Psoas muscle (tissue), 8 donors: Measurements from ENCODE around the gene ERCC3. TPM values are rescaled to one million over a fixed set of nuclear protein-coding genes. Genes with fewer than 3 reads are reported as not detected.

Experiments used
- ATAC-seq, 4 donors: fragments of 200-7000 bp; cut with Tn5 transposase; one replicate each; pipeline ENCODE4 v1.9.1; 2020; ENCODE audit warnings: moderate library complexity in 3 of 4, mild to moderate bottlenecking in 2 of 4
- DNase-seq, 2 donors: peaks; one replicate each; pipeline ENCODE4 v3.0.0-alpha.2; 2020
- H3K27ac ChIP-seq: fragments of 200-600 bp; one replicate; pipeline ENCODE4 v1.8.0; 2022
- H3K27me3 ChIP-seq, 3 donors: fragments of 200-600 bp in 1 of 3; one replicate each; pipeline versions ENCODE4 v1.6.1 to v1.8.0; 2013 to 2022; ENCODE audit warnings: low read length in 2 of 3, mild to moderate bottlenecking in 2 of 3, moderate library complexity in 1 of 3; ENCODE audit not compliant: insufficient read depth in 3 of 3
- H3K36me3 ChIP-seq, 2 donors: fragments of 200-600 bp in 1 of 2; one replicate each; pipeline versions ENCODE4 v1.6.1 to v1.8.0; 2013 to 2022; ENCODE audit warnings: low read depth in 1 of 2, mild to moderate bottlenecking in 1 of 2, moderate library complexity in 1 of 2; ENCODE audit not compliant: insufficient read depth in 1 of 2
- H3K4me1 ChIP-seq: fragments of 200-600 bp; one replicate; pipeline ENCODE4 v1.8.0; 2022
- H3K4me3 ChIP-seq: fragments of 200-600 bp; one replicate; pipeline ENCODE4 v1.8.0; 2022; ENCODE audit warnings: mild to moderate bottlenecking
- H3K9me3 ChIP-seq: fragments of 200-600 bp; one replicate; pipeline ENCODE4 v1.8.0; 2022
- WGBS, 3 donors: extraction: QIAGEN DNeasy Blood & Tissue Kit; methylation state at CpG; one replicate each; pipeline versions ENCODE4 v1.1.6 to v1.1.7; 2013; 5-methylcytosine and 5-hydroxymethylcytosine counted together
- intact Hi-C, 2 donors: fragments of 100-400 bp; cut with DNase I; formaldehyde crosslinking; loops; one replicate each; pipeline versions ENCODE4 v1.11.0 to v1.14.2; 2022
- polyA plus RNA-seq, 3 donors: library from polyadenylated mRNA; stranded (reverse); fragments of 200-250 nt; gene quantifications; one replicate each; pipeline ENCODE4 v1.2.3, GENCODE V29; 2013
- total RNA-seq, 4 donors: library from RNA; stranded (reverse); fragmentation: NEBNext Ultra II Directional in 2 of 4; extraction: Animal tissue kit (Norgen Biotek cat#: 25700) in 2 of 4; gene quantifications; one replicate each; pipeline versions ENCODE4 v1.2.1 to v1.2.4, GENCODE V29; 2021 to 2023
- TF ChIP-seq, protein P1 (sequence below): fragments of 200-600 bp; IDR thresholded peaks from one replicate; pipeline ENCODE4 v1.8.0; 2022; ENCODE audit warnings: antibody characterized with exemption
- donor health status: healthy with polysubstance abuse.
- donor health status: DM: no; HTN: no; CAD: no; lungs with moderate emphysema.
- donor health status: Bipolar disorder and iron deficiency.
- donor health status: healthy.
- donor health status: DM: yes; HTN: yes; CAD: no.
- donor health status: DM: no; HTN: no; CAD: no.
- donor health status: DM: no; HTN: no; CAD: no.
- donor health status: DM: yes; HTN: yes; CAD: no.

ERCC3 gene
- total and polyA plus RNA-seq, 7 donors, result 22.2 to 54.9 (median 28.2) TPM

DNA sequence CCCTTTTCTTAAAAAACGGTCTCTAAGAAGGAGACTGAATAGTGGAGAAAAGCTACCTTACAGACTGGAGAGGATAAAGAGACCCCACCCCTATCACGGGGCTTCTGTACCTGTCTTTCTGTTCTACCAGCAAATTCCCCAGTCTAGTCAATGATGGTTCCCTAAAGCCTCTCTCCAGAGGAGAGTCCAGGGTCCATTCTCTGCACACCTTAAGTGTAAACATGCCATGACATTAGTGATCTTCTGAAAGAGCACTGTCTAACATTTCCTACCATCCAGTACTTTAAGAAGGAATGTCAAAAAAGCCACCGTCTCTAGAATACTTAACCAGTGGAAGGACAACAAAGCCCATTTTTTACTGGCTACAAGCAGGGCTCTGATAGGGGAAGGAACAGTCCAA lies 17.0 kb upstream of the ERCC3 start:
- TF ChIP-seq, protein P1, sequence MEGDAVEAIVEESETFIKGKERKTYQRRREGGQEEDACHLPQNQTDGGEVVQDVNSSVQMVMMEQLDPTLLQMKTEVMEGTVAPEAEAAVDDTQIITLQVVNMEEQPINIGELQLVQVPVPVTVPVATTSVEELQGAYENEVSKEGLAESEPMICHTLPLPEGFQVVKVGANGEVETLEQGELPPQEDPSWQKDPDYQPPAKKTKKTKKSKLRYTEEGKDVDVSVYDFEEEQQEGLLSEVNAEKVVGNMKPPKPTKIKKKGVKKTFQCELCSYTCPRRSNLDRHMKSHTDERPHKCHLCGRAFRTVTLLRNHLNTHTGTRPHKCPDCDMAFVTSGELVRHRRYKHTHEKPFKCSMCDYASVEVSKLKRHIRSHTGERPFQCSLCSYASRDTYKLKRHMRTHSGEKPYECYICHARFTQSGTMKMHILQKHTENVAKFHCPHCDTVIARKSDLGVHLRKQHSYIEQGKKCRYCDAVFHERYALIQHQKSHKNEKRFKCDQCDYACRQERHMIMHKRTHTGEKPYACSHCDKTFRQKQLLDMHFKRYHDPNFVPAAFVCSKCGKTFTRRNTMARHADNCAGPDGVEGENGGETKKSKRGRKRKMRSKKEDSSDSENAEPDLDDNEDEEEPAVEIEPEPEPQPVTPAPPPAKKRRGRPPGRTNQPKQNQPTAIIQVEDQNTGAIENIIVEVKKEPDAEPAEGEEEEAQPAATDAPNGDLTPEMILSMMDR, result no peak

DNA sequence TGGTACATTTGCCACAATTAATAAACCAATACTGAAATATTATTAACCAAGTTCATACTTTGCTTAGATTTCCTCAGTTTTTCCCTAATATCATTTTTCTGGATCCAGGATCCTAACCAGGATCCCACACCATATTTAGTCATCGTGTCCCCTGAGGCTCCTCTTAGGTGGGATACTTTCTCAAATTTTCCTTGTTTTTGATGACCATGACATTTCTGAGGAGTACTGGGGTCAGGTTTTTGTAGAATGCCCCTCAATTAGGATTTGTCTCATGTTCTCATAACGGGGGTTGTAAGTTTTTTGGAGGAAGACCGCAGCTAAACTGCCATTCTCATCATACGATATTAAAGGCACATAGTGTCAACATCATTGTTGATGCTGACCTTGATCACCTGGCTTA lies 15.5 kb upstream of the ERCC3 start:
- Histone ChIP-seq H3K27ac (no peak overlapping the region), H3K4me1 (no peaks in the 10 kb centered on the region), H3K36me3 (peaks cover 8 to 100% of the 10 kb centered on the region in 2 donors), H3K4me3 (no peak overlapping the region), H3K9me3 (no peaks in the 10 kb centered on the region), H3K27me3 (no peaks in the 10 kb centered on the region)
- 86 to 92% (median 89%) methylated on average over 4 of the region's 4 CpGs for WGBS, 3 donors
- intact Hi-C loops, result no loop called here
- no peak for DNase-seq
- TF ChIP-seq, protein P1, result no peak
- no peak for ATAC-seq

More for the DNA sequence above, 17.0 kb upstream of the ERCC3 start:
- H3K9me3 ChIP-seq, result no peaks in the 10 kb centered on the region
- no peak overlapping the region for H3K27ac ChIP-seq
- no peaks in the 10 kb centered on the region for H3K27me3 ChIP-seq
- no peaks in the 10 kb centered on the region for H3K4me1 ChIP-seq
- ATAC-seq, result no peak
- peaks cover 4 to 100% of the 10 kb centered on the region in 2 donors for H3K36me3 ChIP-seq
- WGBS, 3 donors, result 91 to 93% (median 93%) methylated on average over 3 of the region's 3 CpGs
- DNase-seq, result no peak
- intact Hi-C loops, result no loop called here
- no peak overlapping the region for H3K4me3 ChIP-seq

DNA sequence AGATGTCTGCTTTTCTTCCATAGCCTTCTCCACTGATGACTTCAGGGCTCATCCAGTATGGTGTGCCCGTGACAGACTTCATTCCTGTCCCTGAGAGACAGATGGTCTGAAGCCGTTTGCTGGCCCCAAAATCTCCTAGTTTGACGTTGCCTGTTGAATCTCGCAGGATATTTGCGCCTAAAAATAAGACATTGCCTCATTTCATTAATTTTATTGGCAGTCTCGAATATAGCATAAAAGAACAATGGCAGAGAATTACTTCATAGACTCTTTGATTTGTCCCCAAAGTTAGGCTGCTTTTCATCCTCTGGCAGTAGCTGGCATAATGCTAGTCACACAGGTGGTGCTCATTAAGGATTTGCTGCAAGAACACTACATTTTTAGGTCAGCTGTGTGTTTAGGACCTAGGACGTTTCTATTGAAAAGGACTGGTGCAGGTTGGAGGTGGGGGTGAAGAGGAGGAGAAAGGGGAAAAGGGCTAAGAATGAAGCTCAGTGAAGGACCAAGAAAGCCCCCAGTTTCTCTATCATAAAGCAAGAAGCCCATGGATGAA lies 14.7 kb upstream of the ERCC3 start:
- DNase-seq, result no peak
- TF ChIP-seq, protein P1, result no peak
- Histone ChIP-seq H3K4me1 (no peaks in the 10 kb centered on the region), H3K27ac (no peak overlapping the region), H3K27me3 (no peaks in the 10 kb centered on the region), H3K36me3 (peaks cover 8 to 100% of the 10 kb centered on the region in 2 donors), H3K9me3 (no peaks in the 10 kb centered on the region), H3K4me3 (no peak overlapping the region)
- intact Hi-C loops, result no loop called here
- no peak for ATAC-seq
- 72 to 82% (median 75%) methylated on average over 7 of the region's 7 CpGs for WGBS, 3 donors

DNA sequence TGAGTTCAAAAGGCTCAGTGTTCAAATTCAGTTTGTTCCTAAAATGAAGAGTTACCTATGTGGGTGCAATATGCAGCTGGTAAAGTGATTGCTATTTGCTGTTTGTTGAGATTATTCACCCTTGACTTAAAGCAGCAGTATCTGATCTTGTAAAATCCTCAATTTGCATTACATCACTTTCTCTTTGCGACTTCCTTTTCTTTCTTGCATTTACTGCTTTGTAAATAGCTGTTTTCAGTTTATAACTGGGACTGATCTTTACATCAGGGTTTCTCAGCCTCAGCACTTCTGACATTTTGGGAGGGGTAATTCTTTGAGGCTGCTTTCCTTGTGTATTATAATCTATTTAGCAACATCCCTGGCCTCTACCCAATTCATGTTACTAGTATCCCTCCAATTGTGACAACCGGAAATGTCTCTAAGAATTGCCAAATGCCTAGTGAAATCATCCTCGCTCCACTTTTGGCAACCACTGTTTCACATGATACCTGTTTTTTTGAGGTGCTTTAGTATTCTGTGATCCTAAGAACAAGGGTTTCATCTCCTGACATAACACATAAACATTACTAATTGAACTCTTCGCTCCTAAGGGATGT lies 12.1 kb upstream of the ERCC3 start:
- WGBS, 3 donors, result 79 to 88% (median 81%) methylated on average over 4 of the region's 4 CpGs
- TF ChIP-seq, protein P1, result no peak
- ATAC-seq (no peak), DNase-seq (no peak)
- no peak overlapping the region for H3K4me3 ChIP-seq
- no peaks in the 10 kb centered on the region for H3K9me3 ChIP-seq
- intact Hi-C loops, result no loop called here
- H3K27me3 ChIP-seq, result no peaks in the 10 kb centered on the region
- peaks cover 5 to 80% of the 10 kb centered on the region in 2 donors for H3K36me3 ChIP-seq
- H3K27ac ChIP-seq, result no peak overlapping the region
- no peaks in the 10 kb centered on the region for H3K4me1 ChIP-seq

DNA sequence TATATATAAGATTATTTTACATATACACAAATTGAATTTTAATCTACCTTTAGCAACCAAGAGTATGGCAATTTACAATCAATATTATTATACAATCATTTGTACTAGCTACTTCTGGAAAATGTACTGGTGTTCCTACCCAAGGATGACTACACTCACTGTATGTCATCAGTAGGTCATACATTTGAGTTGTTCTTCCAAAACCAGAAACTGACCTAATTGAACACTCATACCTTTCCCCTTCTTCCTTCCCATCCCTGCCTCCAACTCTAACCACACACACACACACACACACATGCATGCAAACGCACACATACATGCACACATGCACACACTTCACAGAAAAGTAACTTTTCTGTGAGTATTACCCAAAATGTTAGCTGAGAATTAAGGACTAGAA lies 8.2 kb upstream of the ERCC3 start:
- Histone ChIP-seq H3K4me1 (no peaks in the 10 kb centered on the region), H3K27me3 (no peaks in the 10 kb centered on the region), H3K9me3 (no peaks in the 10 kb centered on the region), H3K36me3 (peaks cover 5 to 50% of the 10 kb centered on the region in 2 donors), H3K4me3 (no peak overlapping the region), H3K27ac (no peak overlapping the region)
- TF ChIP-seq, protein P1, result no peak
- peak in 1 of 4 donors; percentile 26 for ATAC-seq
- WGBS, 3 donors, result 90 to 100% (median 94%) methylated on average over 1 of the region's 1 CpG
- intact Hi-C loops, result no loop called here
- no peak for DNase-seq
